GM12878 (cell line): ENCODE results near the gene SCMH1. TPM values are rescaled to one million over a fixed set of nuclear protein-coding genes. Genes with fewer than 3 reads are reported as not detected.

Experiments
- ATAC-seq: fragments of 200-7000 bp; cut with Tn5 transposase; 3 replicates; pipeline ENCODE4 v1.9.1; 2020; ENCODE audit warnings: mild to moderate bottlenecking, moderate library complexity
- BruUV-seq: library from RNA; stranded (reverse); fragments of 400-500 nt; replicated peaks from 2 replicates; lab custom pipeline; 2021; lab: Mats Ljungman, UMichigan
- CTCF ChIA-PET: fragments of 300-600 bp; sonication (Branson Sonifier 250); formaldehyde crosslinking; extraction: SDS; loops from one replicate; lab custom pipeline; 2021; ENCODE audit warnings: inconsistent platforms; lab: Yijun Ruan, JAX
- POLR2A ChIA-PET: fragments of 350-600 bp; formaldehyde crosslinking; extraction: SDS; loops from one replicate; lab custom pipeline; 2021; ENCODE audit warnings: inconsistent platforms; lab: Charles Lee
- RAD21 ChIA-PET: fragments of 300-600 bp; sonication (Branson Sonifier 250); formaldehyde crosslinking; loops from one replicate; lab custom pipeline; 2023; ENCODE audit warnings: antibody characterized with exemption; ENCODE audit not compliant: unreplicated experiment; lab: Charles Lee
- SMC1A ChIA-PET: fragments of 300-600 bp; sonication (Branson Sonifier 250); formaldehyde crosslinking; loops from one replicate; lab custom pipeline; 2023; ENCODE audit not compliant: unreplicated experiment, uncharacterized antibody; lab: Charles Lee
- DNase-seq: peaks from one replicate; pipeline ENCODE4 v3.0.0-alpha.2; 2011; ENCODE audit warnings: low read depth, low spot score
- FAIRE-seq: peaks from 3 replicates; lab custom pipeline; 2011; peaks lifted over from hg19 to GRCh38; lab: Jason Lieb, UNC
- H2AFZ ChIP-seq: 2 replicates; pipeline ENCODE4 v1.6.0; 2011; ENCODE audit warnings: low read depth, low read length, control low read depth; ENCODE audit not compliant: control insufficient read depth
- H3K27ac ChIP-seq: 2 replicates; pipeline ENCODE4 v1.5.1; 2011; ENCODE audit warnings: control low read depth; ENCODE audit not compliant: control insufficient read depth, insufficient read depth
- H3K27me3 ChIP-seq, 2 experiments: replicated peaks in 1 of 2; 2 replicates each; pipeline versions ENCODE4 v1.6.0 to v1.6.1; 2011; ENCODE audit warnings: low read length in 1 of 2; ENCODE audit not compliant: control insufficient read depth in 2 of 2, insufficient read depth in 2 of 2
- H3K36me3 ChIP-seq, 2 experiments: 2 replicates each; pipeline ENCODE4 v1.5.1; 2011; ENCODE audit warnings: low read length in 1 of 2; ENCODE audit not compliant: control insufficient read depth in 2 of 2, insufficient read depth in 2 of 2
- H3K4me1 ChIP-seq: 2 replicates; pipeline ENCODE4 v1.6.1; 2011; ENCODE audit warnings: mild to moderate bottlenecking, low read length, moderate library complexity, mixed read lengths; ENCODE audit not compliant: control insufficient read depth, insufficient read depth
- H3K4me2 ChIP-seq: 2 replicates; pipeline ENCODE4 v1.6.0; 2011; ENCODE audit warnings: control low read depth; ENCODE audit not compliant: control insufficient read depth, insufficient read depth
- H3K4me3 ChIP-seq: fragments of 200-600 bp; sonication (generic); 2 replicates; pipeline ENCODE4 v1.5.1; 2016
- H3K79me2 ChIP-seq: 2 replicates; pipeline ENCODE4 v1.6.0; 2011; ENCODE audit warnings: low read length; ENCODE audit not compliant: control insufficient read depth, insufficient read depth
- H3K9ac ChIP-seq: 2 replicates; pipeline ENCODE4 v1.8.0; 2011; ENCODE audit warnings: low read length, control low read depth, mixed read lengths; ENCODE audit not compliant: control insufficient read depth, insufficient read depth
- H3K9me3 ChIP-seq: replicated peaks from 3 replicates; pipeline ENCODE4 v1.5.1; 2011; ENCODE audit warnings: mild to moderate bottlenecking, low read length; ENCODE audit not compliant: control insufficient read depth, insufficient read depth
- H4K20me1 ChIP-seq: 2 replicates; pipeline ENCODE4 v1.6.0; 2011; ENCODE audit not compliant: control insufficient read depth, insufficient read depth
- CEBPB ChIP-seq, 2 experiments: fragments of 150-350 bp in 1 of 2; IDR thresholded peaks; 2 replicates each; pipeline ENCODE4 v1.6.1; 2012 to 2014; ENCODE audit warnings: low read depth in 2 of 2, low read length in 2 of 2, borderline replicate concordance in 1 of 2, inconsistent platforms in 1 of 2
- CREM ChIP-seq: IDR thresholded peaks from 2 replicates; pipeline ENCODE4 v1.6.1; 2014; ENCODE audit warnings: antibody characterized with exemption, low read depth
- CUX1 ChIP-seq: IDR thresholded peaks from 2 replicates; pipeline ENCODE4 v1.6.1; 2012; ENCODE audit warnings: improper control_type of control experiment, low read depth, low read length; ENCODE audit not compliant: insufficient replicate concordance
- EZH2 ChIP-seq: IDR thresholded peaks from 2 replicates; pipeline ENCODE4 v1.6.1; 2012; ENCODE audit warnings: low read depth, mild to moderate bottlenecking, control low read depth, inconsistent platforms, low read length, borderline replicate concordance; ENCODE audit not compliant: control insufficient read depth
- HCFC1 ChIP-seq: fragments of 150-350 bp; IDR thresholded peaks from 2 replicates; pipeline ENCODE4 v1.6.1; 2014; ENCODE audit warnings: low read length
- IKZF1 ChIP-seq: fragments of 450-650 bp; conservative IDR thresholded peaks from 2 replicates; pipeline ENCODE4 v1.6.1; 2017; ENCODE audit warnings: antibody characterized with exemption, mild to moderate bottlenecking
- IRF4 ChIP-seq: IDR thresholded peaks from 2 replicates; pipeline ENCODE4 v1.6.1; 2011; ENCODE audit warnings: low read depth, low read length
- NKRF ChIP-seq: fragments of 450-650 bp; conservative IDR thresholded peaks from 2 replicates; pipeline ENCODE4 v1.6.1; 2017; ENCODE audit warnings: mild to moderate bottlenecking, moderate library complexity
- NR2F1 ChIP-seq: fragments of 450-650 bp; conservative IDR thresholded peaks from 2 replicates; pipeline ENCODE4 v1.6.1; 2017; ENCODE audit warnings: mild to moderate bottlenecking
- PAX5 ChIP-seq: IDR thresholded peaks from 2 replicates; pipeline ENCODE4 v1.6.1; 2011; ENCODE audit warnings: low read depth, low read length, borderline replicate concordance
- POLR2A ChIP-seq: IDR thresholded peaks from 2 replicates; pipeline ENCODE4 v1.6.1; 2011; ENCODE audit warnings: low read depth, mild to moderate bottlenecking, low read length
- SIX5 ChIP-seq: IDR thresholded peaks from 2 replicates; pipeline ENCODE4 v1.6.1; 2011; ENCODE audit warnings: mild to moderate bottlenecking, low read depth, low read length, moderate library complexity; ENCODE audit not compliant: severe bottlenecking
- SKIL ChIP-seq: fragments of 450-650 bp; IDR thresholded peaks from 2 replicates; pipeline ENCODE4 v1.6.1; 2017; ENCODE audit warnings: mild to moderate bottlenecking, low read depth, inconsistent platforms; ENCODE audit not compliant: poor library complexity, severe bottlenecking
- SMAD5 ChIP-seq: IDR thresholded peaks from 2 replicates; pipeline ENCODE4 v1.6.1; 2016; ENCODE audit warnings: antibody characterized with exemption, low read depth
- ZNF24 ChIP-seq: fragments of 450-650 bp; IDR thresholded peaks from 2 replicates; pipeline ENCODE4 v1.6.1; 2017; ENCODE audit warnings: antibody characterized with exemption, mild to moderate bottlenecking
- ZSCAN29 ChIP-seq: fragments of 450-650 bp; IDR thresholded peaks from 2 replicates; pipeline ENCODE4 v1.6.1; 2017; ENCODE audit warnings: mild to moderate bottlenecking, moderate library complexity
- WGBS: methylation state at CpG from one replicate; pipeline ENCODE4 v1.1.6; 2016; ENCODE audit warnings: low lambda C conversion rate; ENCODE audit not compliant: insufficient replicate concordance, insufficient coverage; ENCODE audit errors: missing lambda C conversion rate; 5-methylcytosine and 5-hydroxymethylcytosine counted together
- in situ Hi-C: fragments of 300-500 bp; cut with MboI; formaldehyde crosslinking; loops from 9 replicates; pipeline ENCODE4 v1.14.3; 2018; ENCODE audit warnings: mixed read lengths
- intact Hi-C: fragments of 100-400 bp; cut with micrococcal nuclease; formaldehyde crosslinking; loops from one replicate; pipeline ENCODE4 v1.14.2; 2022; ENCODE audit not compliant: unreplicated experiment
- polyA plus RNA-seq, 11 experiments: library from polyadenylated mRNA; depleted of rRNA in 4 of 11; unstranded in 6 of 11; stranded (reverse) in 5 of 11; fragments of >200 nt; fragmentation: Nextera tagmentation in 4 of 11; fragmentation: Illumina TruSeq in 1 of 11; extraction: Ambion mirVana in 4 of 11; extraction: Trizol in 1 of 11; gene quantifications; 1 replicate in 1 of 11; 2 replicates in 10 of 11; pipeline versions ENCODE4 v1.2.1 to v1.2.3, GENCODE V29; 2011 to 2016; ENCODE audit warnings: inconsistent platforms in 2 of 11, missing spikeins in 2 of 11, low read depth in 1 of 11
- total RNA-seq, 4 experiments: library from RNA; depleted of rRNA in 3 of 4; stranded (reverse); fragments of >200 nt in 3 of 4; fragmentation: Illumina TruSeq in 1 of 4; extraction: Trizol in 1 of 4; gene quantifications; 2 replicates each; pipeline versions ENCODE4 v1.2.1 to v1.2.3, GENCODE V29; 2013 to 2021

The SCMH1 gene
- total and polyA plus RNA-seq, 10 of the 15 experiments (the other 5 are each of a cell fraction or from before 2014, with no cell fraction given), result 7.5 to 44.1 (median 27.8) TPM

GRCh38 chr1:41045740-41046139, 196.4 kb downstream of the SCMH1 start:
- no peak for TF ChIP-seq NKRF
- TF ChIP-seq POLR2A, result no peak
- TF ChIP-seq IRF4, result no peak
- no peak for TF ChIP-seq NR2F1
- TF ChIP-seq IKZF1, result no peak
- TF ChIP-seq EZH2, result no peak
- TF ChIP-seq CEBPB (IDR thresholded peaks at IDR 0.05; ENCODE audit: borderline replicate concordance in 1 of 2, low read depth in 2 of 2, low read length in 2 of 2), result no peak
- no peak for TF ChIP-seq SIX5
- no peak for TF ChIP-seq HCFC1
- TF ChIP-seq CUX1, result no peak
- TF ChIP-seq SKIL, result no peak
- no peak for TF ChIP-seq SMAD5
- no peak for TF ChIP-seq PAX5
- no peak for TF ChIP-seq ZSCAN29
- no peak for TF ChIP-seq ZNF24
- TF ChIP-seq CREM, result no peak
- TF ChIP-seq, all 136 proteins: peak for 0
- Histone ChIP-seq H3K36me3 (peaks cover 8 to 15% of the 10 kb centered on the region in 2 experiments; a peak in 3 of 4 replicates), H3K27me3 (no peaks in the 10 kb centered on the region), H3K4me2 (no peak overlapping the region), H3K9me3 (no peaks in the 10 kb centered on the region), H3K9ac (no peak overlapping the region), H3K4me1 (no peaks in the 10 kb centered on the region), H3K27ac (no peak overlapping the region), H4K20me1 (no peaks in the 10 kb centered on the region), H3K79me2 (no peaks in the 10 kb centered on the region), H3K4me3 (no peak overlapping the region), H2AFZ (no peak overlapping the region)
- intact Hi-C loops, result no loop called here
- no peak for ATAC-seq
- WGBS, result 96% methylated on average over 5 of the region's 5 CpGs
- CTCF ChIA-PET, result no interaction called here
- SMC1A ChIA-PET, result no interaction called here
- RAD21 ChIA-PET, result no interaction called here
- POLR2A ChIA-PET, result no interaction called here
- DNase-seq, result no peak
- in situ Hi-C loops, result no loop called here
- BruUV-seq, result no TSS peak
- no peak for FAIRE-seq
